HFFc6 (cell line): Measurements from ENCODE around the gene BACH2. TPM values are rescaled to one million over a fixed set of nuclear protein-coding genes. Genes with fewer than 3 reads are reported as not detected.

Source experiments
- DNase-seq: peaks from one replicate; pipeline ENCODE4 v3.0.0-alpha.2; 2018
- H3K27ac Mint-ChIP-seq: 2 replicates; pipeline ENCODE4 v1.8.0; 2020; ENCODE audit warnings: mild to moderate bottlenecking, mixed read lengths
- H3K27me3 Mint-ChIP-seq: 2 replicates; pipeline ENCODE4 v1.8.0; 2021; ENCODE audit warnings: mild to moderate bottlenecking, moderate library complexity, mixed read lengths; ENCODE audit not compliant: insufficient read depth
- H3K36me3 Mint-ChIP-seq: 2 replicates; pipeline ENCODE4 v1.8.0; 2021; ENCODE audit warnings: low read depth, mixed read lengths
- H3K4me1 Mint-ChIP-seq: 2 replicates; pipeline ENCODE4 v1.8.0; 2020; ENCODE audit warnings: low read depth, mixed read lengths
- H3K4me3 Mint-ChIP-seq: 2 replicates; pipeline ENCODE4 v1.8.0; 2020; ENCODE audit warnings: mild to moderate bottlenecking, moderate library complexity, mixed read lengths
- H3K9me3 Mint-ChIP-seq: 2 replicates; pipeline ENCODE4 v1.8.0; 2020; ENCODE audit warnings: mild to moderate bottlenecking, mixed read lengths
- total RNA-seq, 6 experiments: library from RNA; stranded (reverse); fragmentation: NEBNext Ultra II Directional; extraction: Animal tissue kit (Norgen Biotek cat#: 25700); gene quantifications; 2 replicates in 1 of 6; 3 replicates in 5 of 6; pipeline ENCODE4 v1.2.3, GENCODE V29; 2021
- TF ChIP-seq, protein P1 (sequence below): fragments of 200-600 bp; sonication (generic); IDR thresholded peaks from 2 replicates; pipeline ENCODE4 v1.5.0; 2021; ENCODE audit warnings: antibody characterized with exemption, mild to moderate bottlenecking

The BACH2 gene
- total RNA-seq, 6 experiments from 2014 or later = not detected

- Mint-ChIP-seq H3K4me3 (no peak overlapping the region), H3K27ac (no peak overlapping the region), H3K9me3 (no peaks in the 10 kb centered on the region), H3K27me3 (peaks cover 10% of the 10 kb centered on the region; the same call in 1 of the 2 replicates), H3K36me3 (no peaks in the 10 kb centered on the region), H3K4me1 (peaks cover under 1% of the 10 kb centered on the region)
- no peak for DNase-seq
- TF ChIP-seq, protein P1, sequence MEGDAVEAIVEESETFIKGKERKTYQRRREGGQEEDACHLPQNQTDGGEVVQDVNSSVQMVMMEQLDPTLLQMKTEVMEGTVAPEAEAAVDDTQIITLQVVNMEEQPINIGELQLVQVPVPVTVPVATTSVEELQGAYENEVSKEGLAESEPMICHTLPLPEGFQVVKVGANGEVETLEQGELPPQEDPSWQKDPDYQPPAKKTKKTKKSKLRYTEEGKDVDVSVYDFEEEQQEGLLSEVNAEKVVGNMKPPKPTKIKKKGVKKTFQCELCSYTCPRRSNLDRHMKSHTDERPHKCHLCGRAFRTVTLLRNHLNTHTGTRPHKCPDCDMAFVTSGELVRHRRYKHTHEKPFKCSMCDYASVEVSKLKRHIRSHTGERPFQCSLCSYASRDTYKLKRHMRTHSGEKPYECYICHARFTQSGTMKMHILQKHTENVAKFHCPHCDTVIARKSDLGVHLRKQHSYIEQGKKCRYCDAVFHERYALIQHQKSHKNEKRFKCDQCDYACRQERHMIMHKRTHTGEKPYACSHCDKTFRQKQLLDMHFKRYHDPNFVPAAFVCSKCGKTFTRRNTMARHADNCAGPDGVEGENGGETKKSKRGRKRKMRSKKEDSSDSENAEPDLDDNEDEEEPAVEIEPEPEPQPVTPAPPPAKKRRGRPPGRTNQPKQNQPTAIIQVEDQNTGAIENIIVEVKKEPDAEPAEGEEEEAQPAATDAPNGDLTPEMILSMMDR = no peak
Observed at GRCh38 chr6:89934685-89935366, 361.8 kb downstream of the BACH2 start.

DNA sequence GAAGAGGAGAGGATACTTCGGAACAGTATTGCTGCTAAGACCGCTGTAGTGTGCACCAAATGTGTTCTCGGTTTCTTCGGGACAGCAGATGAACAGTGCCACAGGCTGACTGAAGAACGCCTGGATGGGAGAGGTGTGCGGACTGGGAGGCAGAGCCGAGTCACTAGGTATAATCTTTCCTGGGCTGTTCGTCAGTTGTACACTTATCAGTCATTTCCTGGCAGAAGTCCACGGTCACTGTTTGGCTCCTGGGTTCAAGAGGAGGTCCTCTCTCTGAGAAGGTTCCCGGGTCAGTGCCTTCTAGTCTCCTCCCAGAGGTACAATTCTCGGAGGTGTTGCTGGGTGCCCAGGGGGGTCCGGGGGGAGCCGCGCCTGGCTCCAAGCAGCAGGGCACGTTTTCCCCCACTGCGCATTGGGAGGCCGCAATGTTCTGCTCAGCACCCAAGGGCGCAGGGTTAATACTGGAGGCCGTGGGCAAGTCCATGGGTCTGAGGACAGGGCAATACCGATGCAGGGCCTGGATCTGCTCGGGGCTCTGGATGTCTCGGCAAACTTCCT, 364.3 kb downstream of the BACH2 start:
- no peak overlapping the region for H3K4me3 Mint-ChIP-seq
- peaks cover 10% of the 10 kb centered on the region; the same call in 1 of the 2 replicates for H3K27me3 Mint-ChIP-seq
- H3K4me1 Mint-ChIP-seq = peaks cover 16% of the 10 kb centered on the region
- no peaks in the 10 kb centered on the region for H3K36me3 Mint-ChIP-seq
- TF ChIP-seq, protein P1 = no peak
- H3K27ac Mint-ChIP-seq = no peak overlapping the region
- DNase-seq = no peak
- H3K9me3 Mint-ChIP-seq = no peaks in the 10 kb centered on the region

DNA sequence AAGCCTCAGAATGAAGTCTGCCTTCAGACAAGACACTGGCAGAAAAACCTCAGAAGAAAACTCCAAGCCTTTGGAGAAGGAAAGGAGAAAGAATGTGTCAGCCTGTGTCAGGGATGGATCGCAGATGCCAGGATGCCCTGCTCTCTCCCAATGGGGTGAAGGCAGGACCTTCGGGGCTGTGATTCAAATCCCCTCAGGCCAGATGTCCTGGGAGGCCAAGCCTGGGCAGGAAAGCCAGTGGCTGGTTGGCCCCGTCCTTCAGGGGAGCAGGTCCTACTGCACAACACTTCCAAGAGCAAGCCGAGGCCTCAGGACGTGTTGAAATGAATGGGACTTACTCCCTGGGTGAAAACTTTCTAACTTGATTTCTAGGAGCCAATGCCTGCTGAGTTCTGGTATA, 365.9 kb downstream of the BACH2 start:
- Mint-ChIP-seq H3K36me3 (no peaks in the 10 kb centered on the region), H3K4me3 (no peak overlapping the region), H3K27ac (no peak overlapping the region), H3K9me3 (no peaks in the 10 kb centered on the region), H3K27me3 (peaks cover 7% of the 10 kb centered on the region; the same call in 1 of the 2 replicates), H3K4me1 (peaks cover 16% of the 10 kb centered on the region)
- TF ChIP-seq, protein P1 = no peak
- DNase-seq = no peak

DNA sequence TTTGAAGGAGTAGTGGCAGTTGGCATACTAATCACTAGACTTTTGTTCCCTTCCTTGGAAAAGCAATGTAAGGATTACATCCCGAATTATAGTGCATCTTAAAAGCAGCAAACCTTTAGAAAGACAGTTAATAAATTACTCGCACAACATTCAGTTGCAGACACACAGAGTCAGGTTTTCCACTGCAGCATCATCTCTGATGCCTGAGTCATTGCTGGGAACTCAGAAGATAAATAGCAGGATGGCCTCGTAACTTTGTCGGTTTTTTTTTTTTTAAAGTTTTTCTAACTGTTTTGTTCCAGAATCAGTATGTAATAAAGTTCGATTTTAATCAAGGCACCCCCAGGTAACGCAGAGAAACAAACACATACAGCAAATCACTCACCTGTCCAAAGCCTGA, 368.0 kb downstream of the BACH2 start:
- Mint-ChIP-seq H3K9me3 (no peaks in the 10 kb centered on the region), H3K27ac (no peak overlapping the region), H3K36me3 (no peaks in the 10 kb centered on the region), H3K27me3 (peaks cover 9% of the 10 kb centered on the region), H3K4me3 (no peak overlapping the region), H3K4me1 (peaks cover 16% of the 10 kb centered on the region)
- peak; percentile 27 for DNase-seq
- TF ChIP-seq, protein P1 = no peak

- Mint-ChIP-seq H3K4me3 (no peak overlapping the region), H3K36me3 (no peaks in the 10 kb centered on the region), H3K27me3 (peaks cover 8% of the 10 kb centered on the region), H3K27ac (no peak overlapping the region), H3K9me3 (no peaks in the 10 kb centered on the region), H3K4me1 (peaks cover 16% of the 10 kb centered on the region)
- DNase-seq = no peak
- TF ChIP-seq, protein P1 = no peak
Observed at GRCh38 chr6:89927791-89928550, 368.7 kb downstream of the BACH2 start.
